Adipocyte (in vitro differentiated cells): Measurements from ENCODE around the gene CBLL1.

ENCODE experiments used
- DNase-seq: peaks from one replicate; pipeline ENCODE4 v3.0.0-alpha.2; 2015; ENCODE audit warnings: low read depth
- H3K27me3 ChIP-seq: replicated peaks from 2 replicates; pipeline ENCODE4 v1.7.0; 2013; ENCODE audit warnings: mild to moderate bottlenecking, low read length, moderate library complexity; ENCODE audit not compliant: control insufficient read depth, insufficient read depth
- H3K36me3 ChIP-seq: 2 replicates; pipeline ENCODE4 v1.7.0; 2013; ENCODE audit warnings: low read length, mild to moderate bottlenecking, moderate library complexity; ENCODE audit not compliant: control insufficient read depth, insufficient read depth, severe bottlenecking
- H3K4me1 ChIP-seq: 2 replicates; pipeline ENCODE4 v1.7.0; 2013; ENCODE audit warnings: mild to moderate bottlenecking, low read length, moderate library complexity; ENCODE audit not compliant: control insufficient read depth, insufficient read depth
- H3K4me3 ChIP-seq: 2 replicates; pipeline ENCODE4 v1.7.0; 2013; ENCODE audit warnings: mild to moderate bottlenecking, low read length, moderate library complexity
- H3K9ac ChIP-seq: 2 replicates; pipeline ENCODE4 v1.7.0; 2013; ENCODE audit warnings: mild to moderate bottlenecking, low read length, moderate library complexity
- H3K9me3 ChIP-seq: 2 replicates; pipeline ENCODE4 v1.7.0; 2013; ENCODE audit warnings: mild to moderate bottlenecking, low read length, moderate library complexity; ENCODE audit not compliant: control insufficient read depth

CBLL1 gene

GRCh38 chr7:107785170-107785569 is 41.2 kb downstream of the CBLL1 start:
- H3K9me3 ChIP-seq, result no peaks in the 10 kb centered on the region
- no peak for DNase-seq
- H3K4me3 ChIP-seq, result no peak overlapping the region

GRCh38 chr7:107785926-107786325 is 42.0 kb downstream of the CBLL1 start:
- DNase-seq, result peak; percentile 2
- peaks cover 8% of the 10 kb centered on the region for H3K27me3 ChIP-seq

More at GRCh38 chr7:107785170-107785569, 41.2 kb downstream of the CBLL1 start:
- Histone ChIP-seq H3K4me1 (peaks cover 14% of the 10 kb centered on the region), H3K9ac (no peak overlapping the region), H3K27me3 (peaks cover 8% of the 10 kb centered on the region), H3K36me3 (no peaks in the 10 kb centered on the region)

GRCh38 chr7:107788216-107788615 is 44.3 kb downstream of the CBLL1 start:
- H3K36me3 ChIP-seq, result no peaks in the 10 kb centered on the region
- DNase-seq, result no peak
- H3K4me3 ChIP-seq, result no peak overlapping the region
- no peak overlapping the region for H3K9ac ChIP-seq
- peaks cover 8% of the 10 kb centered on the region for H3K27me3 ChIP-seq
- no peaks in the 10 kb centered on the region for H3K9me3 ChIP-seq
- H3K4me1 ChIP-seq, result peaks cover 8% of the 10 kb centered on the region

More at GRCh38 chr7:107785926-107786325, 42.0 kb downstream of the CBLL1 start:
- Histone ChIP-seq H3K9ac (no peak overlapping the region), H3K4me1 (peaks cover 12% of the 10 kb centered on the region), H3K9me3 (no peaks in the 10 kb centered on the region), H3K4me3 (no peak overlapping the region), H3K36me3 (no peaks in the 10 kb centered on the region)

- H3K9ac ChIP-seq, result no peak overlapping the region
- no peak overlapping the region for H3K4me3 ChIP-seq
- peaks cover 8% of the 10 kb centered on the region for H3K4me1 ChIP-seq
- no peak for DNase-seq
- H3K36me3 ChIP-seq, result no peaks in the 10 kb centered on the region
- H3K27me3 ChIP-seq, result peaks cover 8% of the 10 kb centered on the region
- no peaks in the 10 kb centered on the region for H3K9me3 ChIP-seq
Measured at GRCh38 chr7:107788662-107789061, 44.7 kb downstream of the CBLL1 start.

- Histone ChIP-seq H3K9ac (no peak overlapping the region), H3K4me3 (no peak overlapping the region)
- DNase-seq, result no peak
Measured at GRCh38 chr7:107789647-107790046, 45.7 kb downstream of the CBLL1 start.

GRCh38 chr7:107792364-107792763 is 48.4 kb downstream of the CBLL1 start:
- Histone ChIP-seq H3K36me3 (no peaks in the 10 kb centered on the region), H3K27me3 (no peaks in the 10 kb centered on the region), H3K4me3 (no peak overlapping the region), H3K9me3 (no peaks in the 10 kb centered on the region), H3K4me1 (no peaks in the 10 kb centered on the region), H3K9ac (no peak overlapping the region)
- no peak for DNase-seq

More at GRCh38 chr7:107789647-107790046, 45.7 kb downstream of the CBLL1 start:
- Histone ChIP-seq H3K4me1 (peaks cover 8% of the 10 kb centered on the region), H3K27me3 (peaks cover 8% of the 10 kb centered on the region), H3K9me3 (no peaks in the 10 kb centered on the region), H3K36me3 (no peaks in the 10 kb centered on the region)

GRCh38 chr7:107799647-107800264 is 55.8 kb downstream of the CBLL1 start:
- Histone ChIP-seq H3K4me3 (no peak overlapping the region), H3K4me1 (no peaks in the 10 kb centered on the region), H3K36me3 (no peaks in the 10 kb centered on the region), H3K9ac (no peak overlapping the region), H3K27me3 (peaks cover 19% of the 10 kb centered on the region), H3K9me3 (no peaks in the 10 kb centered on the region)
- DNase-seq, result no peak

- Histone ChIP-seq H3K4me1 (no peaks in the 10 kb centered on the region), H3K9me3 (no peaks in the 10 kb centered on the region), H3K36me3 (no peaks in the 10 kb centered on the region), H3K27me3 (peaks cover 15% of the 10 kb centered on the region), H3K9ac (no peak within 1 kb of the TSS), H3K4me3 (no peak within 1 kb of the TSS)
- DNase-seq, result no peak
Measured at GRCh38 chr7:107803009-107803610, 59.2 kb downstream of the CBLL1 start, which contains the start of gene SLC26A3. TSS of gene SLC26A3 (minus strand) at chr7:107803223. CDS start at chr7:107794509, 8,714 bp downstream.

- H3K36me3 ChIP-seq, result no peaks in the 10 kb centered on the region
- no peaks in the 10 kb centered on the region for H3K9me3 ChIP-seq
- H3K4me3 ChIP-seq, result no peak overlapping the region
- no peaks in the 10 kb centered on the region for H3K27me3 ChIP-seq
- H3K4me1 ChIP-seq, result no peaks in the 10 kb centered on the region
- no peak for DNase-seq
- H3K9ac ChIP-seq, result no peak overlapping the region
Measured at GRCh38 chr7:107809179-107809578, 65.2 kb downstream of the CBLL1 start.

GRCh38 chr7:107810626-107811025 is 66.7 kb downstream of the CBLL1 start:
- H3K27me3 ChIP-seq, result no peaks in the 10 kb centered on the region
- H3K9me3 ChIP-seq, result no peaks in the 10 kb centered on the region
- no peak overlapping the region for H3K9ac ChIP-seq
- H3K36me3 ChIP-seq, result no peaks in the 10 kb centered on the region
- no peak overlapping the region for H3K4me3 ChIP-seq
- no peaks in the 10 kb centered on the region for H3K4me1 ChIP-seq
- DNase-seq, result no peak
